Colonic mucosa (tissue), 4 donors: ENCODE results near the gene PARVG. TPM values are rescaled to one million over a fixed set of nuclear protein-coding genes. Genes with fewer than 3 reads are reported as not detected.

Source experiments
- DNase-seq: peaks from one replicate; pipeline ENCODE4 v3.0.0-alpha.2; 2020
- H3K27ac ChIP-seq: fragments of 200-600 bp; one replicate; pipeline ENCODE4 v1.8.0; 2021
- H3K27me3 ChIP-seq: fragments of 200-600 bp; one replicate; pipeline ENCODE4 v1.8.0; 2021
- H3K36me3 ChIP-seq: fragments of 200-600 bp; one replicate; pipeline ENCODE4 v1.8.0; 2021
- H3K4me1 ChIP-seq: fragments of 200-600 bp; one replicate; pipeline ENCODE4 v1.8.0; 2021; ENCODE audit warnings: mild to moderate bottlenecking
- H3K4me3 ChIP-seq: fragments of 200-600 bp; one replicate; pipeline ENCODE4 v1.8.0; 2021
- H3K9ac ChIP-seq, 2 donors: one replicate each; pipeline ENCODE4 v1.7.0; 2013; ENCODE audit warnings: control low read depth in 2 of 2, low read depth in 2 of 2, low read length in 2 of 2
- H3K9me3 ChIP-seq: fragments of 200-600 bp; one replicate; pipeline ENCODE4 v1.8.0; 2021
- intact Hi-C: fragments of 100-400 bp; cut with DNase I; formaldehyde crosslinking; loops from one replicate; pipeline ENCODE4 v1.14.1; 2022
- total RNA-seq, 2 donors: library from RNA; stranded (reverse); fragmentation: NEBNext Ultra II Directional in 1 of 2; extraction: Animal tissue kit (Norgen Biotek cat#: 25700) in 1 of 2; gene quantifications; one replicate each; pipeline ENCODE4 v1.2.1, GENCODE V29; 2021
- TF ChIP-seq, protein P1 (sequence below): fragments of 200-600 bp; IDR thresholded peaks from one replicate; pipeline ENCODE4 v1.8.0; 2022; ENCODE audit warnings: antibody characterized with exemption, mild to moderate bottlenecking
- donor health status: healthy.
- donor health status: DM: no; HTN: no; CAD: no.
- donor health status: DM: no; HTN: no; CAD: no.

Gene PARVG
- total RNA-seq, 2 donors from 2014 or later, result 2.4 to 4.1 TPM

DNA sequence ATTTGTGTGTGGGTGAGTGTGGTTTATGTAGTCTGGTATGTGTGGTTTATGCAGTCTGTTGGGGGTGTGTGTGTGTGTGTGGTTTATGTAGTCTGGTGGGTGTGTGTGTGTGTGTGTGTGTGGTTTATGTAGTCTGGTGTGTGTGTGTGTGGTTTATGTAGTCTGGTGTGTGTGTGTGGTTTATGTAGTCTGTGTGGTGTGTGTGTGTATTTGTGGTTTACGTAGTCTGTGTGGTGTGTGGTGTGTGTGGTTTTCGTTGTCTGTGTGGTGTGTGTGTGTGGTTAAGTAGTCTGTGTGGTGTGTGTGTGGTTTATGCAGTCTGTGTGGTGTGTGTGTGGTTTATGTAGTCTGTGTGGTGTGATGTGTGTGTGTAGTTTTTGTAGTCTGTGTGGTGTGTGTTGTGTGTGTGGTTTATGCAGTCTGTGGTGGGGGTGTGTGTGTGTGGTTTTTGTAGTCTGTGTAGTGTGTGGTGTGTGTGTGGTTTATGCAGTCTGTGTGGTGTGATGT lies 26.2 kb upstream of the PARVG start:
- Histone ChIP-seq H3K4me3 (no peak overlapping the region), H3K27ac (no peak overlapping the region), H3K9me3 (no peaks in the 10 kb centered on the region), H3K36me3 (no peaks in the 10 kb centered on the region), H3K4me1 (no peaks in the 10 kb centered on the region), H3K9ac (no peak overlapping the region), H3K27me3 (no peaks in the 10 kb centered on the region)
- DNase-seq, result no peak
- intact Hi-C loops, result no loop called here
- TF ChIP-seq, protein P1, sequence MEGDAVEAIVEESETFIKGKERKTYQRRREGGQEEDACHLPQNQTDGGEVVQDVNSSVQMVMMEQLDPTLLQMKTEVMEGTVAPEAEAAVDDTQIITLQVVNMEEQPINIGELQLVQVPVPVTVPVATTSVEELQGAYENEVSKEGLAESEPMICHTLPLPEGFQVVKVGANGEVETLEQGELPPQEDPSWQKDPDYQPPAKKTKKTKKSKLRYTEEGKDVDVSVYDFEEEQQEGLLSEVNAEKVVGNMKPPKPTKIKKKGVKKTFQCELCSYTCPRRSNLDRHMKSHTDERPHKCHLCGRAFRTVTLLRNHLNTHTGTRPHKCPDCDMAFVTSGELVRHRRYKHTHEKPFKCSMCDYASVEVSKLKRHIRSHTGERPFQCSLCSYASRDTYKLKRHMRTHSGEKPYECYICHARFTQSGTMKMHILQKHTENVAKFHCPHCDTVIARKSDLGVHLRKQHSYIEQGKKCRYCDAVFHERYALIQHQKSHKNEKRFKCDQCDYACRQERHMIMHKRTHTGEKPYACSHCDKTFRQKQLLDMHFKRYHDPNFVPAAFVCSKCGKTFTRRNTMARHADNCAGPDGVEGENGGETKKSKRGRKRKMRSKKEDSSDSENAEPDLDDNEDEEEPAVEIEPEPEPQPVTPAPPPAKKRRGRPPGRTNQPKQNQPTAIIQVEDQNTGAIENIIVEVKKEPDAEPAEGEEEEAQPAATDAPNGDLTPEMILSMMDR, result no peak

DNA sequence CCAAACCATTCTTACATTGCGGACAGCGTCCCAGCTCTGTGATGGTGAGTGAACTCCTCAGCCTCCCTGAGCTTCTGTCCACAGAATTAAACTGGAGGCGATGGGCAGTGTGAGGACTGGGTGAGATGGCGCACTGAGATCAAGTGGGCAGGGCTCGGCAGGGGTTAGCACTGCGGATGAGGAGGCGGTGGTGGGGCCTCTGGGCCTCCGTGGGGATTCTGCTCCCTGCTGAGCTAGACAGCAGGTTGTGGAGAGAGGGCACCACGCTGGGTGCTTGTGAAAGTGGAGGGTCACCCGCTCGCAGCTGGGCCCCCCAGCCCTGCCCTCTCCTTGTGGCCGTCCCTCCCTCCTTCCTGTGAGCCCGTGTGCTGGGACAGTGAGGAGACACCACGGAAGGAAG lies 25.6 kb upstream of the PARVG start:
- no peak overlapping the region for H3K27ac ChIP-seq
- no peak overlapping the region for H3K4me3 ChIP-seq
- no peaks in the 10 kb centered on the region for H3K27me3 ChIP-seq
- intact Hi-C loops, result no loop called here
- no peak for DNase-seq
- TF ChIP-seq, protein P1, result no peak
- H3K4me1 ChIP-seq, result no peaks in the 10 kb centered on the region
- no peak overlapping the region for H3K9ac ChIP-seq
- no peaks in the 10 kb centered on the region for H3K36me3 ChIP-seq
- no peaks in the 10 kb centered on the region for H3K9me3 ChIP-seq

DNA sequence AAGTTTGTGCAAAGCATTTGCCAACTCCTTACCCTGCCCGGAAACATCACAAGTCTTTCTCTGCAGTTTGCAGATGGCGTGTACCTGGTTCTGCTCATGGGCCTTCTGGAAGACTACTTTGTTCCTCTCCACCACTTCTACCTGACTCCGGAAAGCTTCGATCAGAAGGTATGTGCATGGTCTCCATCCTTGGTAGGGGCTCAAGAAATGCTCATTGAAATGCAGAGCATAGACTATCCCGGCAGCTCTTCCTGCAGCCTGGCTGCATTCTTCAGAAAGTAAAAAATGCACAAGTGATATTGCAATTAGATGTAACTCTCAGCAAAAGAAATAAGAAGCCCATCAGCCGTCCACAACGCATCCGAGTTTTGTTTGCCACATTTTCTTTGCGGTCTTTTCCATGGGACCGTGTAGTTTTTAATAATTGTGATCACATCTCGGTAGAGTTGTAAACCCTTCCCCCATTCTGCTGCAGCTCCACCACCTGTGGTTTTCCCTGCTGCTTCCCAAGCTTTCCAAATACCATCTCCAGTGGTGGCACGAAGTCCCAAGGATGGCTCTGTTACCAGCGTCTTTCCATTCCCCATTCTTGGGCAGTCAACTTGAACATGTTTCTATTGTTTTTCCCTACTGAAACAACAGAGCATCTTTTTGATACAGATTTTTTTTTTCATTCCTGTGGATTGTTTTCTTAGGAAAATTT lies 22.7 kb upstream of the PARVG start:
- intact Hi-C loops, result no loop called here
- H3K27me3 ChIP-seq, result no peaks in the 10 kb centered on the region
- no peak overlapping the region for H3K27ac ChIP-seq
- DNase-seq, result no peak
- H3K36me3 ChIP-seq, result no peaks in the 10 kb centered on the region
- no peak overlapping the region for H3K4me3 ChIP-seq
- H3K9me3 ChIP-seq, result no peaks in the 10 kb centered on the region
- H3K9ac ChIP-seq, result no peak overlapping the region
- no peaks in the 10 kb centered on the region for H3K4me1 ChIP-seq
- TF ChIP-seq, protein P1, result no peak

DNA sequence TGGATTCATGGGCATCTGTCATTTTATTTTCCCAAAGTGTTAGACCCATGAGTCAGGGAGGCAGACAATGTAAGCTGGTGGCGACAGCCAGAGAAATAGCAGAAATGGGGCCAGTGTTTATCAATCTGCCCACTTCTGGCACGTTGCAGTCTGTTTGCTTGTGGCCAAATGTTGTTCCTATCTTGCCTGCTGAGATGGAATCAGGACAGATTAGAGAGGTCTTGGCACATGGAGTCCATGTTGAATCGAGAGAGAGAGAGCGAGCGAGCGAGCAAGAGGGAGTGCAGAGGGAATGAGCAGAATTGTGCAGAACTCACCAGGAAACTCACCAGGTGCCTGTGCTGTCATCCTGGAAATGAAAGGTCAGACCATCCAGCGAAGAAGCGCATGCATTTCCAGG lies 21.9 kb upstream of the PARVG start:
- H3K27me3 ChIP-seq, result no peaks in the 10 kb centered on the region
- H3K9me3 ChIP-seq, result no peaks in the 10 kb centered on the region
- no peak overlapping the region for H3K4me3 ChIP-seq
- H3K9ac ChIP-seq, result no peak overlapping the region
- H3K4me1 ChIP-seq, result no peaks in the 10 kb centered on the region
- H3K36me3 ChIP-seq, result no peaks in the 10 kb centered on the region
- H3K27ac ChIP-seq, result no peak overlapping the region
- TF ChIP-seq, protein P1, result no peak
- intact Hi-C loops, result no loop called here
- no peak for DNase-seq

DNA sequence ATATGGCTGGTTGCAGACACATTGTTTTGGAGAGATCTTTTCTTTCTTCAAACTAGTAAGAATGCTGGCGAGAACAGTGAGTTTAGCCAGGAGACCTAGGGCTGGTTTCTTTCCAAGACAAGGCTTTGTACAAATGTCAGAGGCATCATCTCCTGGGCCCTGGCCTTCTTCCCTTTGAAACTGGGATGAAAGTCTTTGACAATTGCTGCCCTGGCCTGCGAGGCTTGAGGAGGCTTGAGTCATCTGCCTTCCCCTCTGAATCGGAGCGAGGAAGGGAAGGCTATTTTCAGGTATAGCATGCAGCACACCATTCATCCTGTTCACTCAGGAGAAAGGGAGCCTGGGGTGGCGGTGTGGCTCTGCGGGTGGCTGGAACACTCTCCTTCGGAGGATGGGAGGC lies 21.5 kb upstream of the PARVG start:
- TF ChIP-seq, protein P1, result no peak
- Histone ChIP-seq H3K4me3 (no peak overlapping the region), H3K27me3 (no peaks in the 10 kb centered on the region), H3K36me3 (no peaks in the 10 kb centered on the region), H3K4me1 (no peaks in the 10 kb centered on the region), H3K9me3 (no peaks in the 10 kb centered on the region), H3K27ac (no peak overlapping the region), H3K9ac (no peak overlapping the region)
- DNase-seq, result no peak
- intact Hi-C loops, result no loop called here
